Peyer's patch (tissue), 4 donors: ENCODE data around the gene EGR4. TPM values are rescaled to one million over a fixed set of nuclear protein-coding genes. Genes with fewer than 3 reads are reported as not detected.

ENCODE experiments used
- DNase-seq, 3 donors: peaks; one replicate each; pipeline ENCODE4 v3.0.0-alpha.2; 2017 to 2019
- H3K27ac ChIP-seq, 4 donors: fragments of 200-600 bp; sonication (generic); one replicate each; pipeline ENCODE4 v1.5.1; 2016 to 2019
- H3K27me3 ChIP-seq, 2 donors: fragments of 200-600 bp; sonication (generic); one replicate each; pipeline ENCODE4 v1.5.1; 2019
- H3K36me3 ChIP-seq, 3 donors: fragments of 200-600 bp; sonication (generic); one replicate each; pipeline ENCODE4 v1.5.1; 2016 to 2019
- H3K4me1 ChIP-seq, 4 donors: fragments of 200-600 bp; sonication (generic); one replicate each; pipeline ENCODE4 v1.5.1; 2016 to 2019
- H3K4me3 ChIP-seq, 4 donors: fragments of 200-600 bp; sonication (generic); 1 replicate in 3 of 4; 2 replicates in 1 of 4; pipeline ENCODE4 v1.5.1; 2016 to 2019; ENCODE audit warnings: mild to moderate bottlenecking in 1 of 4
- H3K9me3 ChIP-seq, 4 donors: fragments of 200-600 bp; sonication (generic); one replicate each; pipeline ENCODE4 v1.5.1; 2016 to 2019; ENCODE audit warnings: mild to moderate bottlenecking in 1 of 4
- CTCF ChIP-seq, 6 experiments: fragments of 450-650 bp in 4 of 6; fragments of 200-600 bp in 2 of 6; sonication (generic) in 1 of 6; IDR thresholded peaks; one replicate each; pipeline ENCODE4 v1.5.1; 2017 to 2019; ENCODE audit warnings: antibody characterized with exemption in 6 of 6, mild to moderate bottlenecking in 3 of 6, moderate library complexity in 1 of 6
- POLR2A ChIP-seq, 2 donors: fragments of 450-650 bp; IDR thresholded peaks; one replicate each; pipeline ENCODE4 v1.5.1; 2017; ENCODE audit warnings: antibody characterized with exemption in 2 of 2, mild to moderate bottlenecking in 2 of 2, moderate library complexity in 2 of 2
- small RNA-seq, 2 donors: library from RNA; depleted of rRNA; stranded (forward); fragments of <200 nt; gene quantifications; one replicate each; pipeline ENCODE3, GENCODE V24; 2016
- total RNA-seq, 4 donors: library from RNA; depleted of rRNA; stranded (reverse); fragments of >200 nt; gene quantifications; one replicate each; pipeline ENCODE4 v1.1.0, GENCODE V29; 2016

Gene EGR4
- total RNA-seq, 4 donors from 2014 or later = not detected

DNA sequence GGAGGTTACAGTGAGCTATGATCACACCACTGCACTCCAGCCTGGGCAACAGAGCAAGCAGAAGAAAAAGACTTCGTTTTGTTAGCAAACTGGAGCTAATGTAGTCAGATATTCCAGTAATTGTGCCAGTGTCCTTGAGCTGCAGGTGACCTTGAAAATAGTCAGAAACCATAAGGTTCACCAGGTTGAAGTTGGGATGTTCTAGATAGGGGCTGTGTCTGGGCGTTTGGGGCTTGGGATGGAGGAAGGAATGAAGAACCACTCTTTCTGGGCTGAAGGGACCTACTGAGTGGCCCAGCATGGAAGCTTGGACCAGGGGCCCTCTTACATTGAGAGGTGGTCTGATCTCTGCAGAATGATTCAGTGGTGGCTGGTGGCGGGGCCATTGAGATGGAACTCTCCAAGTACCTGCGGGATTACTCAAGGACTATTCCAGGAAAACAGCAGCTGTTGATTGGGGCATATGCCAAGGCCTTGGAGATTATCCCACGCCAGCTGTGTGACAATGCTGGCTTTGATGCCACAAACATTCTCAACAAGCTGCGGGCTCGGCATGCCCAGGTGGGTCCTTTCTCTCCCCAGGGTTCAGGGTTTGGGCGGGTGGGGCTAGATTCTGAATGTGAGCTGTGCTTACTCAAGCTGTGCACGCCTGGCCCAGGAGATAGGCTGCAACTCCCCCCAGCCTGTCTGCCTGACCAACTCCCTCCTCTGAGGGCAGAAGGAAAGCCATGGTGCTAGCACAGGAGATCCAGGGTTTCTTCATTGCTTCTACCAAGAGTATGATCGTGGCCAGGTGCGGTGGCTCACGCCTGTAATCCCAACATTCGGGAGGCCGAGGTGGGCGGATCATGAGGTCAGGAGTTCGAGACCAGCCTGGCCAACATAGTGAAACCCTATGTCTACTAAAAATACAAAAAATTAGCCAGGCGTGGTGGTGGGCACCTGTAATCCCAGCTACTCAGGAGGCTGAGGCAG, 42.2 kb downstream of the EGR4 start:
- no peak overlapping the region for H3K27ac ChIP-seq
- TF ChIP-seq POLR2A (IDR thresholded peaks at IDR 0.05) (no peak), CTCF (IDR thresholded peaks at IDR 0.05) (no peak)
- DNase-seq = no peak
- no peaks in the 10 kb centered on the region for H3K4me1 ChIP-seq
- no peaks in the 10 kb centered on the region for H3K9me3 ChIP-seq
- H3K27me3 ChIP-seq = no peaks in the 10 kb centered on the region
- peaks cover 0 to 87% (median 0%) of the 10 kb centered on the region in 3 donors for H3K36me3 ChIP-seq
- H3K4me3 ChIP-seq = no peak overlapping the region

GRCh38 chr2:73249636-73250035, 43.7 kb downstream of the EGR4 start:
- Histone ChIP-seq H3K9me3 (no peaks in the 10 kb centered on the region), H3K27ac (no peak overlapping the region), H3K4me3 (no peak overlapping the region), H3K36me3 (peaks cover 0 to 100% (median 0%) of the 10 kb centered on the region in 3 donors), H3K4me1 (no peaks in the 10 kb centered on the region), H3K27me3 (no peaks in the 10 kb centered on the region)
- DNase-seq = no peak
- TF ChIP-seq CTCF (IDR thresholded peaks at IDR 0.05) (no peak), POLR2A (IDR thresholded peaks at IDR 0.05) (no peak)

GRCh38 chr2:73246850-73247249, 46.5 kb downstream of the EGR4 start:
- TF ChIP-seq POLR2A (IDR thresholded peaks at IDR 0.05) = no peak
- no peak for TF ChIP-seq CTCF (IDR thresholded peaks at IDR 0.05)
- no peaks in the 10 kb centered on the region for H3K4me1 ChIP-seq
- H3K4me3 ChIP-seq = no peak overlapping the region
- no peak overlapping the region for H3K27ac ChIP-seq
- no peak for DNase-seq
- no peaks in the 10 kb centered on the region for H3K9me3 ChIP-seq
- H3K27me3 ChIP-seq = no peaks in the 10 kb centered on the region
- H3K36me3 ChIP-seq = peaks cover 3 to 98% (median 3%) of the 10 kb centered on the region in 3 donors

DNA sequence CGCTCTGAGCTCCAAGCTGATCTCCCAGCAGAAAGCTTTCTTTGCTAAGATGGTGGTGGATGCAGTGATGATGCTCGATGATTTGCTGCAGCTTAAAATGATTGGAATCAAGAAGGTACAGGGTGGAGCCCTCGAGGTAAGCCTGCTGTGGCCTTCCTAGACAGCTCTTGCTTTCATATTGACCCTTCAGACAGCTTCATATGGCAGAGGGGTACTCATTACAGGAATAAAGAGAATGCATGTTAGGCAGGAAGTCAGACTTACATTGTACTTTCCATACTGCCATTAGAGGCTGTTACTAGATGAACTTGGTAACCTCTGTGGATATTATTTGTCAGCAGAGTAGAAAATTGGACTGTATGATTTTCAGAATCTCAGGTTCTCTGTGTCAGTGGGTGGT, 48.8 kb downstream of the EGR4 start:
- H3K27ac ChIP-seq = no peak overlapping the region
- no peak for DNase-seq
- TF ChIP-seq POLR2A (IDR thresholded peaks at IDR 0.05) = no peak
- no peak for TF ChIP-seq CTCF (IDR thresholded peaks at IDR 0.05)
- H3K36me3 ChIP-seq = peaks cover 3 to 87% (median 3%) of the 10 kb centered on the region in 3 donors
- H3K27me3 ChIP-seq = no peaks in the 10 kb centered on the region
- no peak overlapping the region for H3K4me3 ChIP-seq
- H3K9me3 ChIP-seq = no peaks in the 10 kb centered on the region
- H3K4me1 ChIP-seq = no peaks in the 10 kb centered on the region

GRCh38 chr2:73243884-73244570, 49.3 kb downstream of the EGR4 start:
- no peak for DNase-seq
- no peak overlapping the region for H3K27ac ChIP-seq
- H3K27me3 ChIP-seq = no peaks in the 10 kb centered on the region
- no peak overlapping the region for H3K4me3 ChIP-seq
- H3K9me3 ChIP-seq = no peaks in the 10 kb centered on the region
- TF ChIP-seq POLR2A (IDR thresholded peaks at IDR 0.05) (no peak), CTCF (IDR thresholded peaks at IDR 0.05) (no peak)
- no peaks in the 10 kb centered on the region for H3K4me1 ChIP-seq
- peaks cover 3 to 87% (median 3%) of the 10 kb centered on the region in 3 donors for H3K36me3 ChIP-seq

Small RNA genes within 50 kb of the gene (small RNA-seq; reads per million reads assigned to genes)
- 0 reads per million in 2 donors for gene RNU6-111P

Other genes with a start within 250 kb of the EGR4 start
- gene SFXN5, start 221.8 kb downstream of the EGR4 start, total RNA-seq = 10 to 100 TPM; 22.9 to 55.4 (median 41.2) TPM
- 10 to 100 TPM in 1 of 4 donors, 1 to 10 TPM in 3; 5.1 to 10.7 (median 9.3) TPM for gene RAB11FIP5, start 180.6 kb downstream of the EGR4 start, total RNA-seq
- gene NOTO, start 91.0 kb downstream of the EGR4 start, total RNA-seq = not detected
- gene SMYD5, start 79.3 kb downstream of the EGR4 start, total RNA-seq = 10 to 100 TPM in 3 of 4 donors, 1 to 10 TPM in 1; 5.1 to 46.2 (median 15.6) TPM
- 10 to 100 TPM; 30.5 to 69.9 (median 41.4) TPM for gene PRADC1, start 60.3 kb downstream of the EGR4 start, total RNA-seq
- gene CCT7, start 59.2 kb downstream of the EGR4 start, total RNA-seq = 100 to 1,000 TPM in 2 of 4 donors, 10 to 100 TPM in 2; 83.5 to 131 (median 95.6) TPM
- gene FBXO41, start 9.1 kb downstream of the EGR4 start, total RNA-seq = 10 to 100 TPM in 1 of 4 donors, 1 to 10 TPM in 3; 1.8 to 12.4 (median 5.7) TPM
- 10 to 100 TPM; 22.9 to 98.2 (median 44.9) TPM for gene ALMS1, start 92.3 kb upstream of the EGR4 start, total RNA-seq